ENCODE measurements around the gene JCAD. TPM values are rescaled to one million over a fixed set of nuclear protein-coding genes. Genes with fewer than 3 reads are reported as not detected.

JCAD gene
- polyA plus RNA-seq, 1 donor from 2014 or later: 2.3 TPM

GRCh38 chr10:30088178-30088577 lies 28.8 kb upstream of the JCAD start:
- Histone ChIP-seq H3F3A (ENCODE audit: insufficient read depth, low read length, poor library complexity, severe bottlenecking) (peaks cover 3% of the 10 kb centered on the region), H3K9me2 (ENCODE audit: insufficient read depth, low read length) (no peaks in the 10 kb centered on the region), H3K4me3 (ENCODE audit: low read length) (no peak overlapping the region), H2AFZ (ENCODE audit: low read depth, low read length) (no peak overlapping the region), H3K27me3 (ENCODE audit: insufficient read depth, low read depth, low read length) (no peaks in the 10 kb centered on the region), H3K9me3 (ENCODE audit: low read length) (no peaks in the 10 kb centered on the region), H3K27ac (ENCODE audit: low read length) (no peak overlapping the region), H4K20me1 (ENCODE audit: insufficient read depth) (no peaks in the 10 kb centered on the region), H3K79me2 (replicated peaks; ENCODE audit: insufficient read depth, low read length) (no peaks in the 10 kb centered on the region), H3K9ac (ENCODE audit: low read length) (no peak overlapping the region), H3K4me2 (ENCODE audit: low read length) (no peak overlapping the region), H3K36me3 (ENCODE audit: insufficient read depth, low read length) (no peaks in the 10 kb centered on the region)
- TF ChIP-seq RAD21 (conservative IDR thresholded peaks at IDR 0.05) (no peak), EP300 (conservative IDR thresholded peaks at IDR 0.05; ENCODE audit: poor library complexity, severe bottlenecking) (no peak), POLR2AphosphoS5 (IDR thresholded peaks at IDR 0.05) (no peak)

- TF ChIP-seq POLR2AphosphoS5 (IDR thresholded peaks at IDR 0.05): no peak
- no peak for TF ChIP-seq RAD21 (conservative IDR thresholded peaks at IDR 0.05)
- no peak for TF ChIP-seq TAF1 (IDR thresholded peaks at IDR 0.05; ENCODE audit: low read depth)
- Histone ChIP-seq H3K9me2 (ENCODE audit: insufficient read depth, low read length) (no peaks in the 10 kb centered on the region), H3K36me3 (ENCODE audit: insufficient read depth, low read length) (no peaks in the 10 kb centered on the region), H3K9me3 (ENCODE audit: low read length) (no peaks in the 10 kb centered on the region), H3K79me2 (replicated peaks; ENCODE audit: insufficient read depth, low read length) (no peaks in the 10 kb centered on the region), H3K4me3 (ENCODE audit: low read length) (no peak overlapping the region), H3K27me3 (ENCODE audit: insufficient read depth, low read depth, low read length) (no peaks in the 10 kb centered on the region), H3F3A (ENCODE audit: insufficient read depth, low read length, poor library complexity, severe bottlenecking) (peaks cover 1% of the 10 kb centered on the region), H2AFZ (ENCODE audit: low read depth, low read length) (no peak overlapping the region), H3K9ac (ENCODE audit: low read length) (no peak overlapping the region), H4K20me1 (ENCODE audit: insufficient read depth) (no peaks in the 10 kb centered on the region), H3K27ac (ENCODE audit: low read length) (no peak overlapping the region), H3K4me2 (ENCODE audit: low read length) (no peak overlapping the region)
Measured at GRCh38 chr10:30083934-30084333, 24.5 kb upstream of the JCAD start.

- no peaks in the 10 kb centered on the region for H3K79me2 ChIP-seq (replicated peaks; ENCODE audit: insufficient read depth, low read length)
- no peaks in the 10 kb centered on the region for H3K9me2 ChIP-seq (ENCODE audit: insufficient read depth, low read length)
- H3K4me2 ChIP-seq (ENCODE audit: low read length): no peak overlapping the region
Measured at GRCh38 chr10:30081182-30081581, 21.8 kb upstream of the JCAD start.

More at GRCh38 chr10:30081182-30081581, 21.8 kb upstream of the JCAD start:
- no peak for TF ChIP-seq MXI1 (conservative IDR thresholded peaks at IDR 0.05; ENCODE audit: poor library complexity, severe bottlenecking)
- no peak for TF ChIP-seq SMC3 (conservative IDR thresholded peaks at IDR 0.05; ENCODE audit: poor library complexity)
- TF ChIP-seq TAF1 (IDR thresholded peaks at IDR 0.05; ENCODE audit: low read depth): no peak
- TF ChIP-seq EZH2 (IDR thresholded peaks at IDR 0.05; ENCODE audit: borderline replicate concordance, insufficient read depth, low read length, poor library complexity, severe bottlenecking): no peak
- no peak for TF ChIP-seq CTCF (IDR thresholded peaks at IDR 0.05; ENCODE audit: poor library complexity, severe bottlenecking)
- no peak for TF ChIP-seq EP300 (conservative IDR thresholded peaks at IDR 0.05; ENCODE audit: poor library complexity, severe bottlenecking)
- no peak for TF ChIP-seq RAD21 (conservative IDR thresholded peaks at IDR 0.05)
- TF ChIP-seq REST (IDR thresholded peaks at IDR 0.05; ENCODE audit: borderline replicate concordance): no peak
- TF ChIP-seq POLR2AphosphoS5 (IDR thresholded peaks at IDR 0.05): no peak
- no peak overlapping the region for H3K9ac ChIP-seq (ENCODE audit: low read length)
- H3F3A ChIP-seq (ENCODE audit: insufficient read depth, low read length, poor library complexity, severe bottlenecking): no peaks in the 10 kb centered on the region
- no peaks in the 10 kb centered on the region for H4K20me1 ChIP-seq (ENCODE audit: insufficient read depth)
- H2AFZ ChIP-seq (ENCODE audit: low read depth, low read length): no peak overlapping the region
- H3K27ac ChIP-seq (ENCODE audit: low read length): no peak overlapping the region
- H3K36me3 ChIP-seq (ENCODE audit: insufficient read depth, low read length): no peaks in the 10 kb centered on the region
- H3K9me3 ChIP-seq (ENCODE audit: low read length): no peaks in the 10 kb centered on the region
- H3K4me3 ChIP-seq (ENCODE audit: low read length): no peak overlapping the region
- H3K27me3 ChIP-seq (ENCODE audit: insufficient read depth, low read depth, low read length): no peaks in the 10 kb centered on the region
